Activated CD4-positive, alpha-beta T cell treated with anti-CD3 and anti-CD28 coated beads for 1 hour (primary cell): ENCODE data around the gene SYNGR4.

Source experiments
- DNase-seq: peaks from one replicate; pipeline ENCODE4 v3.0.0-alpha.2; 2020

Gene SYNGR4

DNA sequence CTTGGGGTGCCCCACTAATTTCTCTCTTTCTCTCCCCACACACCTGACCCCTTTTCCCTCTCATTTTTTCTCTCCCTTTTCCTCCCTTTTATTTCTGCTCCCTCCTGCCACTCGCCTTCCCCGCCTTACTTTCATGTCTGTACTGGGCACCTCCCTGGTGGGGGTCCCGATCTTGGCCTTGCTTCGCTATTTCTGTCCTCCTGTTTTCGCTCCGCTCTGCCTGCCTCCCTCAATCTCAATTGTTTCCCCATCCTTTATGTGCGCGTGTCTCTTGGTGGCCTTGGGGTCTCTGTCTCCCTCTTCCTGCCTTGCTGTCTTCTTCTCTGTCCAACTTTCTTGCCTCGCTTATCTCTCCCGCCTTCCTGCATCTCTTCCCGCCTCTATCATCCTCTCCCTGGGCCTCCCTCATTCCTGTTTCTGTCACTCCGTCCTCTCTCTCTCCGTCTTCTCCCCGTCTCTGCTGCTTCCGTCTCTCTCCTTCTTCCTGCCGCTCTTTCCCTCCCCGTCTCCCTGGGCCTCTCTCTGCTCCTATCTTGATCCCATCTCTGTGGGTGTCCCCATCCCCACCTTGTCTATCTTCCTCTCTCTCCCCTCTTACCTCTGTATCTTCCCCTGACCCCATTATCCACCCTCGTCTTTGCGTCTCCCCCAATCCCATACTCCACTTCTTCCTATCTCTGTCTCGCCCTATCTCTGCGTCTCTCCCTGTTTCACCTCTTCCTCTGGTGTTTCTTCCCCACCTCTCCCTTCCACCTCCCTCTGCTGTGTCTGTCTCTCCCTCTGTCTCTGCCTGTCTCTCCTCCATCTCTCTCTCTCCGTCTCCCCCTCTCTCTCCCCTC is 33.3 kb downstream of the SYNGR4 start:
- DNase-seq: no peak

GRCh38 chr19:48398102-48398374 is 33.9 kb downstream of the SYNGR4 start:
- DNase-seq: no peak

DNA sequence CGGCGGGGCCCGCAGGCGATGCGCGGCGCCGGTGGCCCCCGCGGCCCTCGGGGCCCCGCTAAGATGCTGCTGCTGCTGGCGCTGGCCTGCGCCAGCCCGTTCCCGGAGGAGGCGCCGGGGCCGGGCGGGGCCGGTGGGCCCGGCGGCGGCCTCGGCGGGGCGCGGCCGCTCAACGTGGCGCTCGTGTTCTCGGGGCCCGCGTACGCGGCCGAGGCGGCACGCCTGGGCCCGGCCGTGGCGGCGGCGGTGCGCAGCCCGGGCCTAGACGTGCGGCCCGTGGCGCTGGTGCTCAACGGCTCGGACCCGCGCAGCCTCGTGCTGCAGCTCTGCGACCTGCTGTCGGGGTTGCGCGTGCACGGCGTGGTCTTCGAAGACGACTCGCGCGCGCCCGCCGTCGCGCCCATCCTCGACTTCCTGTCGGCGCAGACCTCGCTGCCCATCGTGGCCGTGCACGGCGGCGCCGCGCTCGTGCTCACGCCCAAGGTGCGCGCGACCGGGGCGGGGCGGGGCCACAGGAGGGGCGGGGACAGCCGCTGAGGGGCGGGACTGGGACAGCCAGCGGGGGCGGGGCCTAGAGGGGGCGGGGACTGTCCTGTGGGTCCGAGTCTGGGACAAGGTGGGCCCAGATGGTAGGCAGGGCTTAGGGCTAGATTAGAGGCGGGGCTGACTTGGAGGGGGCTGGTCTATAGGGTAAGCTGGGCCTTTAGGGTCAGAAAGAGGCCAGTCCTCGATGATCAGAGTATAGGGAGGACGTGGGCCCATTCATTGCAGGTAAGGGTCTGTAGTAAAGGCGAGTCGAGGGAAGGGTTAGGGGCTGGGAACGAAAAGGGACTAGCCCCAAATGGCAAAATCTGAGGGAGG is 34.4 kb downstream of the SYNGR4 start:
- peak; percentile 73 for DNase-seq

- DNase-seq: no peak
These were observed 36.0 kb downstream of the SYNGR4 start for GRCh38 chr19:48400018-48400742.

GRCh38 chr19:48401287-48401686 is 37.1 kb downstream of the SYNGR4 start:
- no peak for DNase-seq

DNA sequence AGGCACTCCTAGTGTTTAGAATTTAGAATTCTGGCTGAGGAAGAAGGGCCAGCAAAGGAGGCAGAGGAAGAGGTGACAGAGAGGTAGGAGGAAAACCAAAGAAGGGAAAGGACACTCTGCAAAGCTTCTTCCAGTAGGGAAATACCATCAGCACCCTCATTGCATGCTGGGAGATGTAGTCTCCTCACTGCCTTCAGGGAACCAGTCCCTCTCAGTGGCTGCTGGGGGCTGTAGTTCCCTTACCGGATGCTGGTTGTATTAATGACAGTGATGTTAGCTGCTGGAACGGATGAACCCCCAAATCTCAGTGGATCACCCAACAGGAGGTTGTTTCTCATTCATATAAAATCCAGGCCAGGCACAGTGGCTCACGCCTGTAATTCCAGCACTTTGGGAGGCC is 39.4 kb downstream of the SYNGR4 start:
- DNase-seq: no peak

DNA sequence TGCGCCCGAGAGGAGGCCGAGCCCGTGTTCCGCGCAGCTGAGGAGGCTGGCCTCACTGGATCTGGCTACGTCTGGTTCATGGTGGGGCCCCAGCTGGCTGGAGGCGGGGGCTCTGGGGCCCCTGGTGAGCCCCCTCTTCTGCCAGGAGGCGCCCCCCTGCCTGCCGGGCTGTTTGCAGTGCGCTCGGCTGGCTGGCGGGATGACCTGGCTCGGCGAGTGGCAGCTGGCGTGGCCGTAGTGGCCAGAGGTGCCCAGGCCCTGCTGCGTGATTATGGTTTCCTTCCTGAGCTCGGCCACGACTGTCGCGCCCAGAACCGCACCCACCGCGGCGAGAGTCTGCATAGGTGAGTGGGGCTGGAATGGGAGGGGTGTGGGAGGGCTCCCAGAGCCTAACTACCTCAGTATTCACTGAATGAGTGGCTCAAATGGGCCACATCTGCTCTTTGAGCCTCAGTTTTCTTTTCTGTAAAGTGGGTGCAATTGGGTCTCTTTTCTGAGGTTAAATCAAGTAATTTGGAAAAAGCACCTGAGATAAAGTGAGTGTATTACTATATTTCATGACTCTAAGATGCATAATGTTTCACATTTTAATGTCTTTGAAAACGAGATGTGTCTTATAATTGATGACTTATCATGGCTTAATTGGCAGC is 41.0 kb downstream of the SYNGR4 start:
- no peak for DNase-seq

DNA sequence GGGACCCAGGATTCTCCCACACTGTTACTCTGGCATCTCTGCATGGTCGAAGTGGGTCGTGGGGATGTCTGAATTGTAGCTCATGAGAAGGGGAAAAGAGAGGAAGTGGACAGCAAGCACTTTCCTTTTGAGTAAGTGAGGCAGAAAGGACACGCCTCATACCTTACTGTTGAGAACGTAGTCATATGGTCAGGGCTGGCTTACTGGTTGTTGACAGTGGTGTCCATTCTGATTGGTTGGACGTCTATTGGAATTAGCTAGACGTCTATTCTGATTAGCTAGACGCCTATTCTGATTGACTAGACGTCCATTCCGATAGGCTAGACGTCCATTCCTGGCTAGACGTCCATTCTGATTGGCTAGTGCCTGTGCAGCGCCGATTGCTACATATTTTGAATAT is 41.7 kb downstream of the SYNGR4 start:
- DNase-seq: no peak

DNA sequence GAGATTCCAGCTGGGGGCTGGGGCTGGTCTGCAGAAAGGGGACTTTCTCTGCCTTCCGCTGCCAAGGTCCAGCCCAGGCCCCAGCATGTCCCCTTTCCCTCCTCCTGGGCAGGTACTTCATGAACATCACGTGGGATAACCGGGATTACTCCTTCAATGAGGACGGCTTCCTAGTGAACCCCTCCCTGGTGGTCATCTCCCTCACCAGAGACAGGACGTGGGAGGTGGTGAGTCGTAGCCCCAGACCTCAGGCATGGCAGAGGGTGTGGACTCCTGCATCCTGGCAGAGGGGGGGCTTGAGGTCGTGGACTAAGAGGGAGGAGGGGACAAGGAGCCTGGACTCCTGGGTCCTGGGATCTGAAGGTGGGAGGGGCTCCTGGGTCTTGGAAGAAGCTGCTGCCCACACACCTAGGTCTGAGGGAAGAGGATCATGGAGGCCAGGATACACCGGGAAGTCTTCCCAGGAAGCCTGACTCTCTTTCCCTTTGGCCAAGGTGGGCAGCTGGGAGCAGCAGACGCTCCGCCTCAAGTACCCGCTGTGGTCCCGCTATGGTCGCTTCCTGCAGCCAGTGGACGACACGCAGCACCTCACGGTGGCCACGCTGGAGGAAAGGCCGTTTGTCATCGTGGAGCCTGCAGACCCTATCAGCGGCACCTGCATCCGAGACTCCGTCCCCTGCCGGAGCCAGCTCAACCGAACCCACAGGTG is 49.9 kb downstream of the SYNGR4 start:
- DNase-seq: no peak

DNA sequence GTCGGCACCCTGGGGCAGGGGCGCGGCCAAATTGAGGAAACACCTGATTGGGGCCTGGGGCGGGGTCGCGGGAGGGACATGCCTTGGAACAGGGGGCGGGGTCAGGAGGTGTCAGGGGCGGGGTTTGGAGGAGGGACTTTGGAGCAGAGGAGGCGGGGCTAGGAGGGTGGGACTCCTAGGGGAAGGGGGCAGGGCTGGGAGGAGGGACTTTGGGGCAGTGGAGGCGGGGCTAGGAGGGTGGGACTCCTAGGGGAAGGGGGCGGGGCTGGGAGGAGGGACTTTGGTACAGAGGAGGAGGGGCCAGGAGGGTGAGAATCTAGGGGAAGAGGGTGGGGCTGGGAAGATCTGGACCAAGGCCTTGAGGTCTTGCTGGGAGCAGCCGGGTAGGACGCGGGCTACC is 51.2 kb downstream of the SYNGR4 start:
- DNase-seq: peak; percentile 45

- no peak for DNase-seq
These were observed 51.6 kb downstream of the SYNGR4 start for GRCh38 chr19:48415806-48416221.

- no peak for DNase-seq
These were observed 53.3 kb downstream of the SYNGR4 start for GRCh38 chr19:48417421-48417820.

- DNase-seq: no peak
These were observed 54.3 kb downstream of the SYNGR4 start for GRCh38 chr19:48418317-48419064.

DNA sequence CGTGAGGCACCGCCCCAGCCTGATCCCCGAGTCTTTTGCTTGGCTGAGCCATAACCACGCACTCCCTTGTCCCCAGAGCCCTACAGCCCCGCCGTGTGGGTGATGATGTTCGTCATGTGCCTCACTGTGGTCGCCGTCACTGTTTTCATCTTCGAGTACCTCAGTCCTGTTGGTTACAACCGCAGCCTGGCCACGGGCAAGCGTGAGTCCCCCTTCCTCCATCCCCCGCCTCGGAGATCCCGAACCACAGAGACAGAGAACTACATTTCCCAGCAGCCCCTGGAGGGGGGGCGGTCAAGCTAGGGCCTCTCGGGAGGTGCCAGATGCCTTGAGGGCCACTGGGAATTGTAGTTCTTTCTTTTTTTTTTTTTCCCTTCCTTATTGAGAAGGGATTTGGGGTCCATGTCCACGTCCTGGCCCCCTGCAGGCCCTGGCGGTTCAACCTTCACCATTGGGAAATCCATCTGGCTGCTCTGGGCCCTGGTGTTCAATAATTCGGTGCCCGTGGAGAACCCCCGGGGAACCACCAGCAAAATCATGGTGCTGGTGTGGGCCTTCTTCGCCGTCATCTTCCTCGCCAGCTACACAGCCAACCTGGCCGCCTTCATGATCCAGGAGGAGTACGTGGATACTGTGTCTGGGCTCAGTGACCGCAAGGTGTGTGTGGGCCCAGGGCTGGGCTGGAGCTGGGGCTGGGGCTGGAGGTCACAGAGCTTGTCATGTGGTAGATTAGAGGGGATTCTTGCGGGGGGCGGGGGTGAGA is 55.2 kb downstream of the SYNGR4 start:
- peak; percentile 43 for DNase-seq

DNA sequence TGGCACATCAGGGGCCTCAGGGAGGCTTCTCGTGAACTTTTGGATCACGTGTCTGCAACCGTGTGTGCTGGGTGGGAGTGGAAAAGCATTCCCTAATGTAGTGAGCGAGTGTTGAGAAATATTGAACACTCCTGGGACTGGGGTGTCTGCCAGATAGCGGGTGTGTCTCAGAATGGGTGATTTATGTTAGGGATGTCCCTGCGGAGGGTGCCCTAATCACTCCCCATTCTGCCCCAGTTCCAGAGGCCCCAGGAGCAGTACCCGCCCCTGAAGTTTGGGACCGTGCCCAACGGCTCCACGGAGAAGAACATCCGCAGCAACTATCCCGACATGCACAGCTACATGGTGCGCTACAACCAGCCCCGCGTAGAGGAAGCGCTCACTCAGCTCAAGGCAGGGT is 57.4 kb downstream of the SYNGR4 start:
- DNase-seq: no peak

- no peak for DNase-seq
These were observed 60.6 kb downstream of the SYNGR4 start for GRCh38 chr19:48424694-48425219.
